B cell (primary cell): ENCODE results near the gene GTPBP6. TPM values are rescaled to one million over a fixed set of nuclear protein-coding genes. Genes with fewer than 3 reads are reported as not detected.

Experiments
- ATAC-seq: fragments of 200-7000 bp; cut with Tn5 transposase; one replicate; pipeline ENCODE4 v1.10.0; 2021; ENCODE audit warnings: low read depth, mild to moderate bottlenecking, moderate number of reproducible peaks, moderate library complexity
- CTCF ChIA-PET: fragments of 350-600 bp; sonication (Branson Sonifier 250); formaldehyde crosslinking; loops from one replicate; lab custom pipeline; 2021; ENCODE audit warnings: antibody characterized with exemption, inconsistent platforms; lab: Charles Lee
- POLR2A ChIA-PET: fragments of 350-600 bp; sonication (Branson Sonifier 250); formaldehyde crosslinking; loops from one replicate; lab custom pipeline; 2021; ENCODE audit warnings: antibody characterized with exemption; lab: Charles Lee
- DNase-seq: peaks from one replicate; pipeline ENCODE4 v3.0.0; 2013
- H2AFZ ChIP-seq: 2 replicates; pipeline ENCODE4 v1.6.1; 2012; ENCODE audit warnings: mild to moderate bottlenecking, low read depth, low read length; ENCODE audit not compliant: insufficient read depth, poor library complexity, severe bottlenecking
- H3K27ac ChIP-seq, 2 donors: 1 replicate in 1 of 2; 2 replicates in 1 of 2; pipeline ENCODE4 v1.5.1; 2012 to 2013; ENCODE audit warnings: low read length in 2 of 2, mild to moderate bottlenecking in 2 of 2, moderate library complexity in 1 of 2
- H3K27me3 ChIP-seq, 4 experiments: fragments of 200-600 bp in 1 of 4; sonication (generic) in 1 of 4; replicated peaks in 1 of 4; 1 replicate in 2 of 4; 2 replicates in 2 of 4; pipeline versions ENCODE4 v1.6.1 to v1.7.0; 2013 to 2016; ENCODE audit warnings: low read length in 3 of 4, mild to moderate bottlenecking in 2 of 4, mixed read lengths in 1 of 4, moderate library complexity in 1 of 4; ENCODE audit not compliant: insufficient read depth in 4 of 4, control insufficient read depth in 3 of 4; ENCODE audit errors: control extremely low read depth in 1 of 4
- H3K36me3 ChIP-seq, 2 experiments: replicated peaks in 1 of 2; 1 replicate in 1 of 2; 2 replicates in 1 of 2; pipeline versions ENCODE4 v1.6.1 to v1.7.1; 2013; ENCODE audit warnings: low read length in 1 of 2; ENCODE audit not compliant: insufficient read depth in 2 of 2, control insufficient read depth in 1 of 2; ENCODE audit errors: control extremely low read depth in 1 of 2, extremely low read depth in 1 of 2
- H3K4me1 ChIP-seq, 2 donors: fragments of 200-600 bp in 1 of 2; sonication (generic) in 1 of 2; 1 replicate in 1 of 2; 2 replicates in 1 of 2; pipeline versions ENCODE4 v1.5.1 to v1.6.1; 2013 to 2017; ENCODE audit warnings: low read length in 2 of 2; ENCODE audit not compliant: control insufficient read depth in 2 of 2, insufficient read depth in 2 of 2
- H3K4me2 ChIP-seq: replicated peaks from 2 replicates; pipeline ENCODE3; 2012; ENCODE audit warnings: mild to moderate bottlenecking, low read depth, low read length; ENCODE audit not compliant: poor library complexity, severe bottlenecking
- H3K4me3 ChIP-seq, 5 experiments: fragments of 200-600 bp in 1 of 5; sonication (generic) in 1 of 5; 1 replicate in 3 of 5; 2 replicates in 2 of 5; pipeline versions ENCODE4 v1.5.1 to v1.7.0; 2011 to 2016; ENCODE audit warnings: low read length in 4 of 5, mild to moderate bottlenecking in 4 of 5, low read depth in 2 of 5, control low read depth in 1 of 5, moderate library complexity in 1 of 5; ENCODE audit not compliant: insufficient read depth in 1 of 5; ENCODE audit errors: control extremely low read depth in 1 of 5, extremely low read depth in 1 of 5
- H3K79me2 ChIP-seq: fragments of 200-600 bp; sonication (generic); one replicate; pipeline ENCODE4 v1.6.0; 2016; ENCODE audit warnings: low read length; ENCODE audit not compliant: control insufficient read depth, insufficient read depth
- H3K9ac ChIP-seq: fragments of 200-600 bp; sonication (generic); 2 replicates; pipeline ENCODE4 v1.6.1; 2017; ENCODE audit warnings: mild to moderate bottlenecking, low read length, moderate library complexity
- H3K9me3 ChIP-seq, 3 donors: one replicate each; pipeline versions ENCODE4 v1.6.1 to v1.7.1; 2013; ENCODE audit warnings: low read length in 2 of 3; ENCODE audit not compliant: control insufficient read depth in 2 of 3, insufficient read depth in 1 of 3; ENCODE audit errors: control extremely low read depth in 1 of 3
- H4K20me1 ChIP-seq: 2 replicates; pipeline ENCODE4 v1.6.0; 2012; ENCODE audit warnings: mild to moderate bottlenecking, low read length; ENCODE audit not compliant: insufficient read depth, control insufficient read depth, poor library complexity, severe bottlenecking
- H3K27ac Mint-ChIP-seq: one replicate; pipeline ENCODE4 v1.8.0; 2021; ENCODE audit warnings: mixed read lengths
- H3K27me3 Mint-ChIP-seq: one replicate; pipeline ENCODE4 v1.8.0; 2021; ENCODE audit warnings: mixed read lengths
- H3K4me1 Mint-ChIP-seq: one replicate; pipeline ENCODE4 v1.8.0; 2021; ENCODE audit warnings: mixed read lengths
- H3K4me3 Mint-ChIP-seq: one replicate; pipeline ENCODE4 v1.8.0; 2021; ENCODE audit warnings: mixed read lengths
- H3K9me3 Mint-ChIP-seq: one replicate; pipeline ENCODE4 v1.8.0; 2022; ENCODE audit warnings: mixed read lengths; ENCODE audit not compliant: insufficient read depth
- CTCF ChIP-seq: fragments of 200-600 bp; IDR thresholded peaks from one replicate; pipeline ENCODE4 v1.8.0; 2022; ENCODE audit warnings: antibody characterized with exemption, mild to moderate bottlenecking
- EZH2 ChIP-seq: IDR thresholded peaks from 2 replicates; pipeline ENCODE4 v1.6.1; 2012; ENCODE audit warnings: borderline replicate concordance, low read depth, mild to moderate bottlenecking, moderate library complexity, low read length; ENCODE audit not compliant: insufficient read depth, poor library complexity, severe bottlenecking
- WGBS: methylation state at CpG from one replicate; pipeline ENCODE4 v1.1.5; 2013; ENCODE audit warnings: missing lambda C conversion rate; ENCODE audit not compliant: insufficient coverage; 5-methylcytosine and 5-hydroxymethylcytosine counted together
- intact Hi-C: fragments of 100-400 bp; cut with micrococcal nuclease; formaldehyde crosslinking; loops from one replicate; pipeline ENCODE4 v1.10.0; 2022
- polyA plus RNA-seq: library from polyadenylated mRNA; depleted of rRNA; stranded (reverse); fragments of >200 nt; gene quantifications from 2 replicates; pipeline ENCODE4 v1.2.3, GENCODE V29; 2012
- total RNA-seq, 2 donors: library from RNA; stranded (reverse); fragments of 120-200 nt in 1 of 2; gene quantifications; 1 replicate in 1 of 2; 2 replicates in 1 of 2; pipeline versions ENCODE4 v1.2.3 to v1.2.4, GENCODE V29; 2013 to 2022

GTPBP6 gene
- total and polyA plus RNA-seq, 2 donors (not counting 1 experiment from before 2014, with no cell fraction given) = 72.9 to 82.9 TPM

- Mint-ChIP-seq H3K4me1 (peaks cover 4% of the 10 kb centered on the region), H3K4me3 (no peak overlapping the region), H3K27ac (no peak overlapping the region), H3K27me3 (no peaks in the 10 kb centered on the region), H3K9me3 (no peaks in the 10 kb centered on the region)
- ChIA-PET CTCF (no interaction called here), POLR2A (no interaction called here)
- H4K20me1 ChIP-seq = no peaks in the 10 kb centered on the region
- H3K36me3 ChIP-seq = peaks cover 0 to 6% of the 10 kb centered on the region in 2 experiments
- H3K9me3 ChIP-seq = peaks cover 0 to 10% (median 0%) of the 10 kb centered on the region in 3 donors
- ATAC-seq (no peak), DNase-seq (no peak)
- H3K27me3 ChIP-seq = no peaks in the 10 kb centered on the region
- no peak overlapping the region for H3K9ac ChIP-seq
- no peak overlapping the region for H3K4me3 ChIP-seq
- no peak overlapping the region for H3K27ac ChIP-seq
- H3K4me1 ChIP-seq = peaks cover 0 to 4% of the 10 kb centered on the region in 2 donors
- H2AFZ ChIP-seq = no peak overlapping the region
- intact Hi-C loops = no loop called here
- WGBS = 96% methylated on average over 61 of the region's 61 CpGs
- H3K4me2 ChIP-seq = no peak overlapping the region
- TF ChIP-seq CTCF (no peak), EZH2 (no peak)
- H3K79me2 ChIP-seq = peaks cover 13% of the 10 kb centered on the region
Measured at GRCh38 chrX:350534-351323, 32.1 kb upstream of the GTPBP6 start.

- H3K79me2 ChIP-seq = peaks cover 13% of the 10 kb centered on the region
- CTCF ChIA-PET = no interaction called here
- H3K4me1 Mint-ChIP-seq = peaks cover 4% of the 10 kb centered on the region
Measured at GRCh38 chrX:350148-350533, 31.5 kb upstream of the GTPBP6 start.

More at GRCh38 chrX:350148-350533, 31.5 kb upstream of the GTPBP6 start:
- ATAC-seq (no peak), DNase-seq (no peak)
- POLR2A ChIA-PET = no interaction called here
- Histone ChIP-seq H3K4me2 (no peak overlapping the region), H3K9ac (no peak overlapping the region), H3K27me3 (no peaks in the 10 kb centered on the region), H3K4me3 (no peak overlapping the region), H3K27ac (no peak overlapping the region), H2AFZ (no peak overlapping the region), H3K4me1 (peaks cover 0 to 2% of the 10 kb centered on the region in 2 donors), H3K9me3 (peaks cover 0 to 10% (median 0%) of the 10 kb centered on the region in 3 donors), H4K20me1 (no peaks in the 10 kb centered on the region), H3K36me3 (peaks cover 0 to 6% of the 10 kb centered on the region in 2 experiments)
- Mint-ChIP-seq H3K4me3 (no peak overlapping the region), H3K27ac (no peak overlapping the region), H3K9me3 (no peaks in the 10 kb centered on the region), H3K27me3 (no peaks in the 10 kb centered on the region)
- 96% methylated on average over 19 of the region's 20 CpGs for WGBS
- TF ChIP-seq EZH2 (no peak), CTCF (no peak)
- intact Hi-C loops = no loop called here
